Karpas-422 (cell line): ENCODE data around the gene HCFC1R1. TPM values are rescaled to one million over a fixed set of nuclear protein-coding genes. Genes with fewer than 3 reads are reported as not detected.
A peak's percentile ranks its signal among the peaks of the same experiment; 100 is the strongest.
"Not testable (repeated sequence)": the region's sequence is repeated elsewhere in the genome, so short reads cannot be mapped to it uniquely, and the experiment has no call there.

Experiments used
- DNase-seq: peaks from one replicate; pipeline ENCODE4 v3.0.0-alpha.2; 2015
- H2AFZ ChIP-seq: fragments of 200-600 bp; sonication (generic); 2 replicates; pipeline ENCODE4 v1.6.1; 2014; ENCODE audit warnings: antibody characterized with exemption, low read length, mixed read lengths
- H3K27ac ChIP-seq: fragments of 200-600 bp; sonication (generic); 2 replicates; pipeline ENCODE4 v1.5.1; 2014; ENCODE audit warnings: mild to moderate bottlenecking, low read length, moderate library complexity
- H3K27me3 ChIP-seq: fragments of 200-600 bp; sonication (generic); 2 replicates; pipeline ENCODE4 v1.6.1; 2014; ENCODE audit warnings: low read length, mixed read lengths
- H3K36me3 ChIP-seq: fragments of 200-600 bp; sonication (generic); 2 replicates; pipeline ENCODE4 v1.6.1; 2014; ENCODE audit warnings: low read length, mixed read lengths; ENCODE audit not compliant: insufficient read depth
- H3K4me1 ChIP-seq: fragments of 200-600 bp; sonication (generic); 2 replicates; pipeline ENCODE4 v1.6.1; 2014; ENCODE audit warnings: mild to moderate bottlenecking, low read length, mixed read lengths
- H3K4me2 ChIP-seq: fragments of 200-600 bp; sonication (generic); 2 replicates; pipeline ENCODE4 v1.6.1; 2014; ENCODE audit warnings: low read length, low read depth, mild to moderate bottlenecking; ENCODE audit not compliant: poor library complexity, severe bottlenecking
- H3K4me3 ChIP-seq: fragments of 200-600 bp; sonication (generic); 2 replicates; pipeline ENCODE4 v1.5.1; 2014; ENCODE audit warnings: mild to moderate bottlenecking, antibody characterized with exemption, low read length, mixed read lengths
- H3K79me2 ChIP-seq: fragments of 200-600 bp; sonication (generic); 2 replicates; pipeline ENCODE4 v1.6.1; 2014; ENCODE audit warnings: mild to moderate bottlenecking, low read length, mixed read lengths
- H3K9ac ChIP-seq: fragments of 200-600 bp; sonication (generic); 2 replicates; pipeline ENCODE4 v1.6.0; 2014; ENCODE audit warnings: low read length
- H3K9me2 ChIP-seq: fragments of 200-600 bp; sonication (generic), shearing (Covaris generic); replicated peaks from 2 replicates; pipeline ENCODE4 v1.6.0; 2014; ENCODE audit warnings: mild to moderate bottlenecking, low read length, moderate library complexity; ENCODE audit not compliant: insufficient read depth
- H3K9me3 ChIP-seq: fragments of 300-700, 200-600 bp; sonication (generic); 2 replicates; pipeline ENCODE4 v1.6.1; 2014; ENCODE audit warnings: low read length, mixed read lengths
- H4K20me1 ChIP-seq: fragments of 200-600 bp; sonication (generic); 2 replicates; pipeline ENCODE4 v1.6.1; 2014; ENCODE audit warnings: mild to moderate bottlenecking, antibody characterized with exemption, low read length, low read depth; ENCODE audit not compliant: insufficient read depth
- total RNA-seq: library from RNA; depleted of rRNA; stranded (reverse); fragments of >200 nt; shearing (Covaris generic); gene quantifications from 2 replicates; pipeline ENCODE4 v1.2.3, GENCODE V29; 2014; ENCODE audit warnings: low replicate concordance

Gene HCFC1R1
- total RNA-seq, 1 experiment from 2014 or later: 67.8 TPM

DNA sequence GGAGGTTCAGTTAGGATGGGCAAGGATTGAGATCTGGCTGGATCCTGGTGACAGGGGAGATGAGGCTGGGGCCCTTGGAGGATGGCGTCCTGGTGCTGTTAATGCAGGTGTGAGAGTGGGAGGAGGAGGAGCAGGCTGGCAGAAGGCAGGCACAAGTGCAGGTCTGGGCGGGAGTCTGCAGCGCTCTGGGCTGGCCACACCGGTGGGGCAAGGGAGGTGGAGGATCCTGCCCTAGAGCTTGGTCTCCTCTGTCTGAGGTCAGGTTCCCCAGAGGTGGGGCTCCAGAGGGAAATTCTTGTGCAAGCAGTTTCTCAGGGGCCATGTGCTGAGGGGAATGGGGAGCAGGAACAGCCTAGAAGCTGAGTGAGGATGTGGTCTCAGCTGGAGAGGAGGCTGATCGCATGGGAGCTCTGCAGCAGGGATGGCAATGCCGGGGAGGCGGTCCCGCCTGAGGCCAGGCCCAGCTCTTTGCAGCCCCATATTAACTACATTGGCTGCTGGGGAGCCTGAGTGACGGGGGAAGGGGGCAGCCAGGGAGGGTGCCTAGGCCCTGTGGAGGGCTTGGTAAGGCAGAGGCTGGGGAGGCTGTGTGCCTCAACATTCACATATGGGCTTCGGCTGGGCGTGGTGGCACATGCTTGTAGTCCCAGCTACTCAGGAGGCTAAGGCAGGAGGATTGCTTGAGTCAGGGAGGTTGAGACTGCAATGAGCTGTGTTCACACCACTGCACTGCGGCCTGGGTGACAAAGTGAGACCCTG, 29.0 kb upstream of the HCFC1R1 start:
- not testable (repeated sequence) for H3K27me3 ChIP-seq, H3K9ac ChIP-seq, H3K79me2 ChIP-seq, H3K9me3 ChIP-seq, H3K4me3 ChIP-seq, H4K20me1 ChIP-seq, H3K27ac ChIP-seq, H3K9me2 ChIP-seq, DNase-seq, H2AFZ ChIP-seq, H3K4me2 ChIP-seq, H3K36me3 ChIP-seq
- peaks cover 16% of the 10 kb centered on the region for H3K4me1 ChIP-seq

DNA sequence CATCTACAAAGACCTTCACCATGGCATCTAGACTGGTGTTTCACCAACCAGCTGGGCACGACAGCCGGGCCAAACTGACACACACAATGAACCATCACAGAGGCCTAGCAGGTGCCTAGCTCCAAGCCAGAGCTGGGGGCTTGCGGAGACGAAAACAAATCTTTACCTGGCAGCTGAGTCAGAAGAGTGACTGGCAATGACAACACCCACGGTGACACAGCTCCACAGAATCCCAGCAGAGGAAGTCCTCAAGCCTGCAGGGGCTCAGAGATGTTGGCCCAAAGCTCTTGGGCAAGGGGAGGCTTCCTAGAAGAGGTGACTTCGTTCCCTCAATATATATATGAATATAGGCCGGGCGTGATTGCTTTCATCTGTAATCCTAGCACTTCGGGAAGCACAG, 27.8 kb upstream of the HCFC1R1 start:
- DNase-seq: no peak
- Histone ChIP-seq H3K27me3 (no peaks in the 10 kb centered on the region), H3K9me2 (no peaks in the 10 kb centered on the region), H3K79me2 (no peaks in the 10 kb centered on the region), H3K9me3 (no peaks in the 10 kb centered on the region), H3K4me2 (no peak overlapping the region), H3K4me1 (peaks cover 16% of the 10 kb centered on the region), H3K9ac (no peak overlapping the region), H2AFZ (no peak overlapping the region), H3K4me3 (no peak overlapping the region), H3K27ac (no peak overlapping the region), H3K36me3 (no peaks in the 10 kb centered on the region), H4K20me1 (no peaks in the 10 kb centered on the region)

DNA sequence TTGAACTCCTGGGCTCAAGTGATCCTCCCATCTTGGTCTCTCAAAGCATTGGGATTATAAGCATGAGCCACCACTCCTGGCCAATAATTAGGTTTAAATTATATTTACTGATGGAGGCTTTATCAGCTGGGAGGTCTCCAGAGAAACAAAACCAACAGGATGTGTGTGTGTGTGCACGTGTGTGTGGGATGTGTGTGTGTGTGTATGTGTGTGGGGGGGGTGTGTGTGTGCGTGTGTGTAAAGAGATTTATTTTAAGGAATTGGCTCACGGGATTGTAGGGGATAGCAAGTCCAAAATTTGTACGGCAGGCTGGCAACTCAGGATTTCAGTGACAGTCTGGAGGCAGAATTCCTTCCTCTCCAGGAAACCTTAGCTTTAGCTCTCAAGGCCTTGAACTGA, 27.3 kb upstream of the HCFC1R1 start:
- H3K9ac ChIP-seq: no peak overlapping the region
- no peaks in the 10 kb centered on the region for H3K36me3 ChIP-seq
- H3K27ac ChIP-seq: no peak overlapping the region
- no peaks in the 10 kb centered on the region for H3K9me2 ChIP-seq
- no peaks in the 10 kb centered on the region for H4K20me1 ChIP-seq
- H3K79me2 ChIP-seq: no peaks in the 10 kb centered on the region
- no peak for DNase-seq
- peaks cover 19% of the 10 kb centered on the region for H3K4me1 ChIP-seq
- H3K27me3 ChIP-seq: no peaks in the 10 kb centered on the region
- H3K4me2 ChIP-seq: no peak overlapping the region
- H2AFZ ChIP-seq: no peak overlapping the region
- no peaks in the 10 kb centered on the region for H3K9me3 ChIP-seq
- no peak overlapping the region for H3K4me3 ChIP-seq

DNA sequence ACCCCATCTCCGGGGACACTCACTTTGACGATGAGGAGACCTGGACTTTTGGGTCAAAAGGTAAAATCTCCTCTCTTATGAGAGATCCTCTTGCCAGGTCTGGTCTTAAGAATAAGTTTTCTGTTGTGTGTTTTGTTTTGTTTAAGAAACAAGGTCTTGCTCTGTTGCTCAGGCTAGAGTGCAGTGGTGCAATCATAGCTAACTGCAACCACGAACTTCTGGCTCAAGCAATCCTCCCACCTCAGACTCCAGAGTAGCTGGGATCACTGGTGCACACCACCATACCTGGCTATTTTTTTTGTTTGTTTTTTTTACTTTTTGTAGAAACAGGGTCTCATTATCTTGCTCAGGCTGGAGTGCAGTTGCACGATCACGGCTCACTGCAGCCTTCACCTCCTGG, 26.7 kb upstream of the HCFC1R1 start:
- Histone ChIP-seq H3K4me1 (peaks cover 23% of the 10 kb centered on the region), H3K9me3 (no peaks in the 10 kb centered on the region), H3K4me3 (no peak overlapping the region), H3K27ac (no peak overlapping the region), H3K79me2 (no peaks in the 10 kb centered on the region), H2AFZ (no peak overlapping the region), H3K36me3 (no peaks in the 10 kb centered on the region), H3K9ac (no peak overlapping the region), H4K20me1 (no peaks in the 10 kb centered on the region), H3K27me3 (no peaks in the 10 kb centered on the region), H3K4me2 (no peak overlapping the region), H3K9me2 (no peaks in the 10 kb centered on the region)
- no peak for DNase-seq

DNA sequence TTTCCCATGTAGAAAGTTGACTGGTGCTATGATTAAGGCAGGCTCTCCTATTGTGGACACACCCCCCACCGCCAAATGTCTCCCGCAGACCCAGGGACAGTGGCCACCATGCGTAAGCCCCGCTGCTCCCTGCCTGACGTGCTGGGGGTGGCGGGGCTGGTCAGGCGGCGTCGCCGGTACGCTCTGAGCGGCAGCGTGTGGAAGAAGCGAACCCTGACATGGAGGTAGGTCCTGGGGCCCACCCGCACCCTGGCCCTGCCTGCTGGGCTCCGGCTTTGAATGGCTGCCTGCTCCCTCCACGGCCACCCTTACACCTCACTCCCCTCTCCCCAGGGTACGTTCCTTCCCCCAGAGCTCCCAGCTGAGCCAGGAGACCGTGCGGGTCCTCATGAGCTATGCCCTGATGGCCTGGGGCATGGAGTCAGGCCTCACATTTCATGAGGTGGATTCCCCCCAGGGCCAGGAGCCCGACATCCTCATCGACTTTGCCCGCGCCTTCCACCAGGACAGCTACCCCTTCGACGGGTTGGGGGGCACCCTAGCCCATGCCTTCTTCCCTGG, 26.3 kb upstream of the HCFC1R1 start:
- no peaks in the 10 kb centered on the region for H3K36me3 ChIP-seq
- no peak overlapping the region for H3K9ac ChIP-seq
- H3K27ac ChIP-seq: no peak overlapping the region
- no peaks in the 10 kb centered on the region for H3K9me2 ChIP-seq
- H3K9me3 ChIP-seq: no peaks in the 10 kb centered on the region
- no peaks in the 10 kb centered on the region for H3K79me2 ChIP-seq
- no peak overlapping the region for H3K4me3 ChIP-seq
- peaks cover 19% of the 10 kb centered on the region for H3K4me1 ChIP-seq
- no peak overlapping the region for H2AFZ ChIP-seq
- no peak for DNase-seq
- no peaks in the 10 kb centered on the region for H4K20me1 ChIP-seq
- H3K27me3 ChIP-seq: no peaks in the 10 kb centered on the region
- no peak overlapping the region for H3K4me2 ChIP-seq

DNA sequence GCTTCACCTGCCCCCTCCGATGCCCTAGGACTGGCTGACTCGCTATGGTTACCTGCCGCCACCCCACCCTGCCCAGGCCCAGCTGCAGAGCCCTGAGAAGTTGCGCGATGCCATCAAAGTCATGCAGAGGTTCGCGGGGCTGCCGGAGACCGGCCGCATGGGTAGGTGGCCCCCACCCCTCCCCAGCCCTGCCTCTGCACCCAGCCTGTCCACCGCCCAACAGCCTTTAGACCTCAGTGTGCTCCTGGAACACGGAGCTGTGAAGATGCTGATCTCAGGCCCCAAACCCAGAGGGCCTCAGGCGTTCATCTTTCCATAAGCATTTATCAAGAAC, 23.6 kb upstream of the HCFC1R1 start:
- Histone ChIP-seq H3K9me2 (no peaks in the 10 kb centered on the region), H3K4me2 (no peak overlapping the region), H3K79me2 (no peaks in the 10 kb centered on the region), H4K20me1 (no peaks in the 10 kb centered on the region), H3K27ac (no peak overlapping the region), H3K9ac (no peak overlapping the region), H2AFZ (no peak overlapping the region), H3K4me3 (no peak overlapping the region), H3K4me1 (peaks cover 17% of the 10 kb centered on the region), H3K27me3 (no peaks in the 10 kb centered on the region), H3K36me3 (no peaks in the 10 kb centered on the region), H3K9me3 (no peaks in the 10 kb centered on the region)
- DNase-seq: no peak

DNA sequence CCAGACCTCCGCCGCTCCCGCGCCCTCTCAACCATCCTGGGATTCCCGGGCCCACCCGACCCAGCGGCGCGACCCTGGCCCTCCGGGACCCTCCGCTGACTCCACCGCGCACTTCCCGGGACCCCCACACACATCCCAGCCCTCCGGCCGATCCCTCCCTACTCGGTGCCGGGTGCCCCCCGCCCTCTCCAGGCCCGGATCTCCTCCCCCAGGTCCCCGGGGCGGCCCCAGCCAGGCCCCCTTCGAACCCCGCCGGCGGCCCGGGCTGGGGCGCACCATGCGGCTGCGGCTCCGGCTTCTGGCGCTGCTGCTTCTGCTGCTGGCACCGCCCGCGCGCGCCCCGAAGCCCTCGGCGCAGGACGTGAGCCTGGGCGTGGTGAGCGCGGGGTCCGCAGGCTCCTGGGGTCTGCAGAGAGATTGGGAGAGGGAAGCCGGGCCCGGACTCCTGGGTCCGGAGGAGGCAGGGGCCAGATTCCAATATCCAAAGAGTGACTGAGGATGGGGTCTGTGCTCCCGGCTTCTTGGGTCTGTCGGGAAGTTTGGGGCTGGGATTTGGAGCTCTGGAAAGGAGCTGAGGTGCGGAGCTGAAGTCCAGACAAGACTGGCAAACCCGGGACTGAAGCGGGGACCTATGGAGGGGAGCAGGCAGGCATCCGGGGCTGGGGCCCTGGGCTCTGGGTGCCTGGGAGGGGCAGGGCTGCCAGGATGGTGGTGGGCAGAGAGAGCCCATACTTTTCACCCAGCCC, 23.1 kb upstream of the HCFC1R1 start:
- H3K4me2 ChIP-seq: no peak overlapping the region
- H3K9me3 ChIP-seq: no peaks in the 10 kb centered on the region
- H3K4me1 ChIP-seq: peaks cover 17% of the 10 kb centered on the region
- H3K4me3 ChIP-seq: no peak overlapping the region
- no peaks in the 10 kb centered on the region for H3K27me3 ChIP-seq
- no peak overlapping the region for H3K27ac ChIP-seq
- H3K9ac ChIP-seq: no peak overlapping the region
- no peak overlapping the region for H2AFZ ChIP-seq
- H3K79me2 ChIP-seq: no peaks in the 10 kb centered on the region
- H3K36me3 ChIP-seq: no peaks in the 10 kb centered on the region
- H3K9me2 ChIP-seq: no peaks in the 10 kb centered on the region
- no peak for DNase-seq
- H4K20me1 ChIP-seq: no peaks in the 10 kb centered on the region

DNA sequence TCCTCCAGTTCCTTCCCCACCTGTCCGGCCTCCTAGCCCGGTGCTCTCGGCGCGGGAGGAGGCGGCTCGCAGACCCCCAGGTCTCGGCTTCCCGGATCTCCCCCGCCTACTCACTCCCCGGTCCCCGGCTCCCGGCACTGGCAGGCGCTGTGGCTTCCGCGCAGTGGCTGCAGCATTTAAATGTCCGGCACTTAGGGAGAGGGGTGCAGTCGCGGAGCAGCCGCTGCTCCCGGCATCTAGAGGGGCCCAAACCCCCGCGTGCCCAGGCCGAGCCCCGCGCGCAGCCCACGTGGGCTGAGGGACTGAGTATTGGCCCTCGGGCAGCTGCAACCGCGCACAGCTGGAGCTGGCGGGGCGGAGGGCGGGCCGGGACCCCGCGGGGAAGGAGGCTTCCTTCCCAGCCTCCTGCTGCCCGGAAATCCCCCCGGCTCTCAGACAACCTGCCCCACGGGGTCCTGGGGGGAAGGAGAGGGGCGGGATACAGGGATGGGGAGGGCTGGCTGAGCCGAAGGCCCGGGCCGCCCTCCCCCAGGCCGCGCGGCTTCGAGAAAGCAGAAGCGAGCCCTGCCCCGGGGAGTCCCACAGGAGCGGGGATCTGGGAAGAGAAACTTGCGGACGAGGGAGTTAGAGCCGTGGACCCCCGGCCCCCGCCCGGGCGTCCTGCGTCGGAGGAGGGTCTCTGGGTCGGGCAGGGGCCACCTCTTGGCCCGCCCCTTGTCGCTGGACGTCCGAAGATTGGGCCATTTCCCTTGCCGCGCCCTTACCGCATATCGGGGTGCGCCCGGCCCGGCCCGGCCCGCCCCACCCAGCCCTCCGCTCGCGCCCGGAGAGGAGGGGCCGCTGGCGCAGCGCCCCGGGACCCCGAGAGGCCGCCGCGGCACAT, 22.3 kb upstream of the HCFC1R1 start, which contains the start of gene MMP25:
MMP25 (plus strand) TSS at position 804 of the 883 bp plus-strand sequence. CDS start 357 bp downstream, outside the sequence.
- H3K4me2 ChIP-seq: peak within 1 kb of the TSS; percentile 67
- peaks cover 16% of the 10 kb centered on the region for H3K4me1 ChIP-seq
- H3K27me3 ChIP-seq: no peaks in the 10 kb centered on the region
- H3K27ac ChIP-seq: no peak within 1 kb of the TSS
- no peaks in the 10 kb centered on the region for H3K9me2 ChIP-seq
- no peak within 1 kb of the TSS for H2AFZ ChIP-seq
- peak within 1 kb of the TSS; percentile 53 for H3K9ac ChIP-seq
- no peaks in the 10 kb centered on the region for H3K36me3 ChIP-seq
- no peaks in the 10 kb centered on the region for H3K79me2 ChIP-seq
- no peaks in the 10 kb centered on the region for H3K9me3 ChIP-seq
- H3K4me3 ChIP-seq: peak within 1 kb of the TSS; percentile 59; the same call in 1 of the 2 replicates
- DNase-seq: no peak
- H4K20me1 ChIP-seq: no peaks in the 10 kb centered on the region
